ENCODE data around the gene CREB3L1.
A peak's percentile ranks its signal among the peaks of the same experiment; 100 is the strongest.

CREB3L1 gene

DNA sequence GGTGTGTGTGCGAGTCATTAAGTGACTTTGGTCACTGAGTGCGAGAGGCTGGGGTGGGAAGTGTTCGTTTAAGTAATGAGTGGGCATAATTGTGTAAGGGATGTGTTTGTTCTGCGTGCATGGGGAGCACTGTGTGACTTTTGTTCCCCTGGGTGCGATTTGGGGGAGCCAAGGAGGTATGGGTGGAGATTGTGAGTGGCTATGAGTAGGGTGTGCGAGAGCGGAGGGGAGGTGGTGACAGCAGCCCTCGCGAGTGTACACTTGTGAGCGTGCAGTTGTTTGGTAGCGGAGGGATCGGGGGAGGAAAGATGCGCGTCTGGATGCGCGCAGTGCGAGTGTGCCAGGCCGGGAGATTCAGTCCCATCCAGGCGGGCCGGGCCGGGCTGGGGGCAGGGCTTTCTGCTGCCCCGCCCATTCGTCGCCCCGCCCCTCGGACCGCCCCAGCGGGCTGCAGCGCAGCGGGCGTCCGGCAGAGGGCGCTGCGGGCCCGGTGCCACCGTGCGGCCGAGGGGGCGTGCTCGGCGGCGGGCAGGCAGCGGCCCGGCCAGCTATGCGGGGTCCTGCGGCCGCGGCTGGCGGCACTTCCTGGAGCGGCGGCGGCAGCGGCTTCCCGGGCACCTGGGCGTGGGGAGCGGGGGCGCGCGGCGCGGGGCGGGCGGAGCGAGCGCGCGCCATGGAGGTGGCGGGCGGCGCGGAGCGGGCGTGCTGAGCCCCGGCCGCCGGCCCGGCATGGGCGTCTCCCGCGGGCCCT lies 69.6 kb downstream of the CREB3L1 start, which contains the start of gene DGKZ:
DGKZ (plus strand) TSS at position 578 of the 751 bp plus-strand sequence. CDS start 197 bp downstream, outside the sequence.
- DNase-seq, result peak; percentile 95

DNA sequence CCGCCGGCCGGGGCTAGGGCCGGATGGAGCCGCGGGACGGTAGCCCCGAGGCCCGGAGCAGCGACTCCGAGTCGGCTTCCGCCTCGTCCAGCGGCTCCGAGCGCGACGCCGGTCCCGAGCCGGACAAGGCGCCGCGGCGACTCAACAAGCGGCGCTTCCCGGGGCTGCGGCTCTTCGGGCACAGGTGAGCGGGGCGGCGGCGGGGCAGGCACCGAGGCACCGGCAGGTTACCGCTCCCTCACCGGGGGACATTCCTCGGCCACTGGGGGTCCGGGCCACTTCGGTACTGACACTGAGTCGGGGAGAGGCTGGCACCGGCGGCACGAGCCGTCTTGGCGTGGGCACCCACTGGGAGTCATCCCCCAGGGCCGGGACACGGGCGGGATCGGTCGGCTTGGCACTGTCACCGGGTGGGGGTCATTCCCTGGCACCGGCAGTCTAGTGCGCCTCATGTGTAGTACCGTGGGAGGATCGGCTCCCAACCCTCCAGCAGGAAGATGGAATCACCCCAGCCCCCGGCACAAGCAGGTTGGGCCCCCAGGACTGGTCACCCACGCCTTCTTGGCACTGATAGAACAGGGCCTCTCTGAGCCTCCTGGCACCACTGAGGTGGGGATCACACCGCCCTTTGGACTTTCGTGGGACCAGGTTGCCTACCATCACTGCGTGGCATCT lies 70.3 kb downstream of the CREB3L1 start:
- no peak for DNase-seq

DNA sequence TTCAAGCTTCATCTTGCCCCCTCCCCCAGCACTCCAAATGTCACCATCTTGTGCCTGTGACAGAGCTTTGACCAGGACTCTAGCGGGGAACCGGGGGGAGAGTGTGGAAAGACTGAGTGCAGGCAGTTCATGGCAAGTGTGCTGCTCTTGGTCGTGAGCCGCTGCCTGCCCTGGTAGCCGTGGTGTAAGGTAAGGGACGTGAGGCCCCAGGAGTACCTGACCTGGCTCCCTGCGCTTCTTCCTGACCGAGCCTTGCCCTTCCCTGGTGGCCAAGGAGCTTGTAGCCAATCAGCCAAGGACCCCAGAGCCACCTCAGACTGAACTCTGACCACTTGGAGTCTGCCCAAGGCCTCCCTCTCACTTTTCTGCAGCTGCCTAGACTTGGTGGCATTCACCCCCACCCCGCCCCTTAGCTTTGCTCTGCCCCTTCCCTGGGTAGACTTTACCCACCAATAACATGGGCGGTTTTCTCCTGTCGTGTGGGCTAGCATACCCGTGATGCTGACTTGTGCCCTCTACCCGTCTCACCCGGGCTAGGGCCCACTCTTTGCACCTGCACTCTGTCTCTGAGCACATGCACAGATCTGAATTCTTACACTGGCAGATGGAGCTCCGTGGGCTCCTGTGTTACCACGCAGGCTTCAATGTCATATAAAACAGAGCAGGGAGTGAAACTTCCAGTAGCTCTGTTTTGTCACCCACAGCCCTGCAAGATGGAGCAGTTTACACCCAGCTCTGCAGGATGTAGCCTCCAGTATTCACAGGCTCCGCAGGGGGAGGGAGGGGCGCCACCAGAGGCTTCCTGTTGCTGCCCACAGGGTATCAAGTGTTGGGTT lies 71.3 kb downstream of the CREB3L1 start:
- peak; percentile 57 for DNase-seq

DNA sequence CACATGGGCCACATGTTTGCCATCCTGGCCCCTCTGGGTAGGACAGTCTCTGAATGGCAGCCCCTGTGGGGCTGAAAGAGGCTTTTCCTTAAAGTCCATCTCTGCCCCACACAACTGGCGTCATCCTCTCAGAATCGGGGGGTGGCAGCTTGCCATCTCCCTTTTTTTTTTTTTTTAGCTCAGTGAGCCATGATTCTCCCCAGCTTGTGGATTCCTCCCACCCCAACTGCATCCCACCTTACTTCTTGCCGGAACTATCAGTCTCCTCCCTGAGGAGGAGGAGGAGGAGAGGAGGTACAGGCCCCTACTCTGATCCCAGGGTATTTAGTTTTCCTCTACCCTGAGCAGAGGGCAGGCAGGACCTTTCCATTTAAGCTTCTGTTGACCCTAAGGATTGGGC lies 73.2 kb downstream of the CREB3L1 start:
- DNase-seq, result no peak

DNA sequence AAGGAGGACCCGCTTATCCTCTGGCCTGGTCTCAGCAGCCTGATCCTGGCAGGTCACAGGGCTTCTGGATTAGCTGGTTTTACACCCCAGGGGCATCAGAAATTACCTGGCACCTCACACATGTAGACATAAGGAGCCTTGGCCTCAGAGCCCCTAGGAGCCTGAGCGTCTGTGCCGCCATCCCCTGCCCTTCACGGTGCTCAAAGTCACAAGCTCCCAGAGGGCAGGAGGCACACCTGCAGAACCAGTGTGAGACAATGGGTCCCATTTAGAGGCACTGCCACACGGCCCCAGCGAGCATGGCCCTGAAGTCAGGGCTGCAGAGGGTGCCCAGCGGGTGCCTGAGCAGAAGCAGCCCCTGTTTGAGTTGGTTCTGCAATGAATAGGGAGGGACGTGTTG lies 73.7 kb downstream of the CREB3L1 start:
- no peak for DNase-seq

DNA sequence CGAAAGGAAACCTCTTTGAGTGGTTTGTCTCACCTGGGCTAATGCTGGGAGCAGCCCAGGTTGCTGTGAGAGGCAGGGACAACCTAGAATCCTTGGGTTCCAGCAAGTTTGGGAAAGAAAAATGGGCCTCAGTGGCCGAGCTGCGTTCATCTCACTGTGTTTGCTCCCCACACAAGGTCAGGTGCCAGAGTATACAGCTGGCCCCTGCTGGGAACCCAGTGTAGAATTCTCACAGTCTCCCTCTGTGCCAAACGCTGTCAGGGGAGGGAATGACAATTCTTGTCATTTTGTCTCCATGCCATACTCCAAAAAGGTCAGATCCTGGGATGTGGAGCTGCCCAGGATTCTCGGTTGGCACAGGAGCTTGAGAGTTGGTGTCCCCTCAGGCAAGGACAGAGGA lies 74.1 kb downstream of the CREB3L1 start:
- DNase-seq, result no peak

DNA sequence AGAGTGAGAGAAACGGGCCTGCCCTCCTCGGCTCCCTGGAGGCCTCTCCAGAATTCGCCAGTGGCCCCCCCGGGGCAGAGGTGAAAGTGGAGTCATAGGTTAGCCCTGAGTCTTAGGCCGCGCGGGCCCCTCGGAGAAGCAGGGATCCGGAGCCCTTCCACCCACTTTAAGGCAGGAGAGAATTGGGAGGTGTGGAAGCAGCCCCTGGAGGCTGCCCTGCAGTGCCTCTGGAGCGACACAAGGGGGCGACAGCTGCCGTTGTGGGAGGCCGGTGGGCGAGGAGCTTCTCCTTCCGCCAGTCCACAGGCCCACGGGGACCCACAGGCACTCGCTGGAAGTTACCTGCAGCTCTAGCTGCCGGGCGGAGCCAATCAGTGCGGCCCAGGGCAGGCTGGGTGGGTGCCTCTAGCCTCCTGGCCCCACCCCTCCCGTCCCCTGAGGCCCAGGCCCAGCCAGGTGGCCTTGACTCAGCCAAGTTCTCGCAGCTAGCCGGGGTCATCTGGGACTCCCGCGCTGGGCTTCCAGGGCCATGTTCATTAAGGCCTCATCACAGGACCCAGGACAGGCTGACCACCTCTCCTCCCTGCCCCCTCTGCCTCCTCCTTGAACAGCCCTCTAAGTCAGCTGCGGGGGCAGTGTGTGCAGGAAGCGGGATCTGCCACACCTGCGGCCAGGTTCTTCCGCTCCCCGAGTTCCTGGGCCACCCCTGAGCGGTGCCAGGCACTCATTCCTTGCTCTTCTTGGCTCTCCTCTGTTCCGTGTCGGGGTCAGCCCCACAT lies 74.8 kb downstream of the CREB3L1 start:
- peak; percentile 79 for DNase-seq

DNA sequence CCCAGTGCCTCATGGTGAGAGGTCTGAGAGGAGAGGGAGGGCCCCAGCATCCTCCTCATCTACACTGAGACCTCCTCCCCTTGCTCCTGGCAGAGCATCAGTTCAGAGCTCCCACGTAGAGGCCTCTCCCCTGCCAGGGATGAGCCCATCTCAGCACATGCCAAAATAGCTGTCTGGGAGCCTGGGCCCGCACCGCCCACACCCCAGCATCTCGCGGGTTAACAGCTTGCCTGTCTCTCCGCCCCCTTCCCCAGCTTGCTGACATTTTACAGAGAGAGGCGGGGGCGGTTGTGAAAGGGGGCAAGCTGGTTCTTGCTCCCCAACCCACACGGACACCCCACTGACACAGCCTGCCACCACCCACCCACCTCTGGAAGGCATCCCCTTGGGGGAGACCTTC lies 76.2 kb downstream of the CREB3L1 start:
- DNase-seq, result no peak

DNA sequence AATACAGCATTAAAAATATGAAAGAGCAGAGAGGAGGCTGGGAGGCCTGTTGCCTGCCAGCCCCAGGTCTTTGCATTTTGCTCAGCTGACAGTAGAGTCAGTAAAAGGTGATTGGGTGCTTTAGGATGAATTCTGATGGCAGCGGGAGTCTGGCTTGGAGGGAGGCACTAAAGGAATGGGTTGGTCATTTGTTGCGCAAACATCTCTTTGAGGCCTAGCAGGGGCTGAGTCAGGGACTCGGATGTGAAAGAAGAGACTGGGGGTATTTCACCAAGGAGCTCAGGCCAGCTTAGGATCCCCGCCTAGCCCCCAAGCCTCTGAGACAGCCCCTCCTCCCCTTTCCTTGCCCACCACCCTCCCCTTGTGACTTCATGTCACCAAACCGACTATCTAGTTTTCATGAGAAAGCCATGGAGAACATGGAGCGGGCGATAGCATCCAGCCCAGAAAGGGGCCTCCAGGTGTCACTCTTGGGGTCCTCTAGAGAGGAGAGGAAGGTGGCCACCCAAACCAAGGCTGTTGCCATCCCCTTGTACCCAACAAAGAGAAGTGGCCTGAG lies 79.5 kb downstream of the CREB3L1 start:
- DNase-seq, result no peak

DNA sequence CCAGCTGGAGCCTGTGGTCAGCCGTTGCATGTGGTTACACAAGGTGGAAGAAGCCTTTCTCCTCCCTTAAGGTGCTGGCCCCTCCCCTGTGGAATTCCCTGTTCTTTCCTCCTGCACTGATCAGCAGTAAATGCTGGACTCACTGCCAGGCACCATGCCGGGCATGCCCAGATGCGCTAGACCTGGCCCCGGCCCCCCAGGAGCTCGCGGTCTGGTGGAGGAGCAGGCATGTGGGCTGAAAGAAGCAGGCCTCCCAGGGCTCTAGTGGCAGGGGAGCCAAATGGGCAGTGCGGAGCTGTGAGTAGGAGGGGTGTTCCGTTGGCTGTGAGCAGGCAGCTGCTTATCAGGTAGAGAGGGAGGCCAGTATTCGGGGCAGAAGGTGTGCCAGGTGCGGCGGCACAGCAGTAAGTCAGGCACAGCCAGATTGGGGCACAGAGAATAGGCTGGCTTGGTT lies 80.0 kb downstream of the CREB3L1 start:
- DNase-seq, result no peak

DNA sequence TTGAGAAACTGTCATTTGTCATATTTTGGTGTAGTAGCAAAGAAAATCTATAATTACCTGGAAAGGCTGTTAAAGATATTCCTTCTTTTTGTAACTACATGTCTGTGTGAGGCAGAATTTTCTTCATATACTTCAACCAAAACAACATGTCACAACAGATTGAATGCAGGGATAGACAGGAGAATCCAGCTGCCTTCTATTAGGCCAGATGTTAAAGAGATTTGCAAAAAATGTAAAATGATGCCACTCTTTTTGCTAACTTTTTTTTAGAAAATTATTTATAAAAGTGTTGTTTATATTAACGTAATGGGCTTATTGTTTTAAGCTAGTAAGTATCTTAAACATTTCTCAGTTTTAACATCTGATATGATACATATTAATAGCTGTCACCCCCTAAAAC lies 82.5 kb downstream of the CREB3L1 start:
- DNase-seq, result no peak

DNA sequence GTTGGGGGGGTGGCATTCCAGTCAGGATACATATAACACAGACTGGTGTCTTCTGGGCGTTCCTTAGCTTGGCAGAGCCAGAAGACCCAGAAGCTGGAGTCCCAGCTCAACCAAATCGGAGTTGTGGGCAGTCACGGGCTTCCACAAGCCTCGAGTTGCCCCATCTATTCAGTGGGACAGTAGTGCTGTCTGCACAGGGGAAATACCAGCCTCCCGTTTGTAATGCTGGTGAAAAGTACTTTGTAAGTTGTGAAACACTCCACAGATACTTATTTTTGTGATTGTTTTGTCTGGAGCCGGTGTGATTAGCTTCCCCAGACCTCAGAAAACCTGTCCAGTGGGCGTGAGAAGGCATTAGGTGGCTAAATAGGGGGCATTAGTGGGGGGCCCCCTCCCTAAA lies 83.4 kb downstream of the CREB3L1 start:
- no peak for DNase-seq

DNA sequence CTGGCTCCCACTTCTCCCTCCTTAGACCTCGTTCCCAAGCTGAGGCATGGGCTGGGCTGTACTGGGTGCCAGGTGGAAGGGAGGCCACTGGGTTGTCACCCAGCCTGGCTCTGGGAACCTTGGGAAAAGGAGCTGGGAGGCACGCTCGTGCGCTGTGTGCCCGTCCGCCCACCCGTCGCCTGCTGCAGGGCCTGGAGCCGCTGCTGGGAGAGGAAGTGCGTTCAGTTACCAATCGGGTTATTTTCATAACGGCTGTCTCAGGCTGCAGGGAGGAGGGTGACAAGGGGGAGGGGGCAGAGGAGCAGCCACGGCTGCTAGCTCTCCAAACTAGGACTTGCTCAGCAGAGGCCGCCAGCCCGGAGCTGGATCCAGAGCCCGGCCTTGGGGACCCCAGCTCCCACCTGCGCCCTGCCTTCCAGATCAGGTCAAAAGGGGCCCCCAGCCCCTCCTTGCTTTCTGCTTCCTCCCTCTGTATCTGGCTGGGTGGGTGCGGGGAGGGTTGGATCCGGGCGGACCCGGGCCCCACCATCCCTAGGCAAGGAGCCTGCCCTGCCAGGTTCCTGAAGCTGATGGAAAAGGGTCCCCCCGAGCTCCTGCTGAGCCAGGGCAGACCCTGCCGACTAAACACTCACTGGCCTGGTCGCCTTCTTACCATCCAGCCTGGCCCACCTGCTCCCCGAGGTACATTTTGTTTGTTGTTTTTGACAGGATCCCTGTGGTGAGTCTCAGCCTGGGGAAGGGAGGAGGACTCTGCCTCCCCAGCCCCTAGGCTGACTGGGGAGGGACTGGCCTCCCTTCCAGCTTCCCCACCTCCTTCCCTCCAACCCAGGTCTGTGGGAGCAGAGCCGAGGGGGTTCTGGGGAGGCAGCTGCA lies 84.1 kb downstream of the CREB3L1 start:
- DNase-seq, result peak; percentile 62

DNA sequence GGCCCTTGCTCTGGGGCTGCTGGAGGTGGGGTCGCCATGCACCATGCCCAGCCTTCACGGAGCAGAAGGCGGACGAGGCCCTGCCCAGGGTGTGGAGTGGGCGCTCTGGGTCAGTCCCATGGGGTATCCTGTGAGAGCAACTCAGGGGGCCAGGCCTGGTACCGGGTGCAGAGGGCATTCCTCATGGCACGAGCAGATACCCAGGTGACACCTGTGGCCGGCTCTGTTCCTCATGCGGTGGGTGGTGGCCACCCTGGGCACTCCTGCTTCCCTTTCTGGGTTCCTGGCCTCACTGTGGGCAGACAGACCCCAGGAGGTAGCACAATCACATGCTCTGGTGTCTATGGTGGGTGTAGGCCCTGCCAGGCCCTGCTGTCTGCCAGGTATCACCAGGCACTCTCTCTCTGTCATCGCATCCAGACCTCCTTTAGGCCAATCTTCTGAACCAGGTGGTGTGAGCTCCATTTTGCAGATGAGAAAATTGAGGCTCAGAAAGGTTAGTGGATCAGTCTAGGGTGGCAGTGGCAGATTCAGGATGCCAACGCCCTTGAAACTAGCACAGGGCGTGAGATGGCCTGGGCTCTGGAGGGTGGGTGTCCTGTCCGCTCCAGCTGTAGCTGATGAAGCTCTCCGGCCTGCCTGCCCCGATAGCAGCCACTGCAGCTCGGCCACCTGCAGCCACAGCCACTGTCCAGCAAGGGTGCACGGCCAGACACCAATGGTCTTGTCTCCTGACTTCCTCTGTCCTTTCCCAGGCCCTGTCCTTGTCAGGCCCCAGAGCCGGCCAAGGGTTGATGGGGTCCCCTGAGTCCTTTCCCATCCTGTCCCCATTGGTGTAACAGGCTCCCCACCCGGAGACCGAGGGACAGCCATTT lies 84.9 kb downstream of the CREB3L1 start:
- no peak for DNase-seq

DNA sequence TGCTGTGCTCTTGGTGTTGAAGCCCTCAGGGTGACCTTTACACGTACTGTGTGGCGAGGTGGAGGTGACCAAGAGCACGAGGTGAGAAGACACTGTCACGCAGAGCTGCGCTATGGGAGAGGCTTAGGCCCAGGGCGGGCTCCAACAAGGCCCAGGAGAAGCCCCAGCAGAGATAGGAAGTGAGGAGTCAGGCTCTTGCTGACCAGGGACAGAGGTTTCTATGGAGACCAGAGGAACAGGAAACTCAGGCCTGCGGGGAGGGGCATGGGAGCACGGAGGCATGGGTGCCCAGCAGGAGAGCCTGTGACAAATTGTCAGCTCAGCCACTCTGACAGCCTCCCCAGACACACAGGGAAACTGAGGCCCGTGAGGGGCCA lies 85.6 kb downstream of the CREB3L1 start:
- no peak for DNase-seq

DNA sequence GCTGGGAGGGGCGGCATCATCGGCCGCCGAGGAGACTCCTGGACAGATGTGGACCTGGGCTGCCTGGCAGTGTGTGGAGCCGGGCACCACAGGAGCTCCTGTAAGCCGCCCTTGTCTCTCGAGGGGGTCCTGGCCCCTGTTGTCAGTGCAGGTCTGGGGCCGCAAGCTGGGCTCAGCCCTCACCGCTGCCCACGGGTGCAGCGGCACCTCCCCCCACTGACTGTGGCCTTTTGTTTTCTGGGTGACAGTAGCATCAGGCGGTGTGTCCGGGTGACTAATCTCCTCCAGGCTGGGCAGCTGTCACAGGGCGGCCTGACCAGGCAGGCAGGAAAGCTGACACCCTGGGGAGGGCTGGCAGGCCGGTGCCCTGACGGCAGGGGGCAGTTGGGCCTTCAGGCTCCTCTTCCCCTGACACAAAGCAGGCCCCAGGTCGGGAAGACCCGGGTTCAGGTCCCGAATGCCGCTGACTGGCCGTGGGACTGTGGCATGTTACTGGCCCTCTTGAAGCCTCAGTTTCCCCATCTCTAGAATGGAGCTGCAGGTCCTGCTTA lies 86.1 kb downstream of the CREB3L1 start:
- no peak for DNase-seq

DNA sequence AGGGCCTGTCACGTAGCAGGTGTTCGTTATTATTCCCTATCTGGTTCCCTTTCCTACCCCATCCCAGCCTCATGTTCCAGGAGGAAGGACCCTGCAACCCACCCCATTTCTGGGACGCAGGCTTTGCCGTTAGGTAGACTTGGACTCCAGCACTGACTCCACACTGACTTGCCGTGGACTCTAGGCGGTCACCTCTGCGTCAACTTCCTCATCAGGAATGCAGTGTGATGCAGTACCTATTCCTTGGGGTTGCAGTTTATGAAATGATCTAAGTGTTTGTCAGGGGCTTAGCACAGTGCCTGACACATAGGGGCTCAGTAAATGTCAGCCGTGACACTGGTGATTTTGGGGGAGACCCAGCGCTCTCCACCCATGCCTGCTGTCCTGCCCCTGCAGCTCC lies 86.6 kb downstream of the CREB3L1 start:
- DNase-seq, result no peak

DNA sequence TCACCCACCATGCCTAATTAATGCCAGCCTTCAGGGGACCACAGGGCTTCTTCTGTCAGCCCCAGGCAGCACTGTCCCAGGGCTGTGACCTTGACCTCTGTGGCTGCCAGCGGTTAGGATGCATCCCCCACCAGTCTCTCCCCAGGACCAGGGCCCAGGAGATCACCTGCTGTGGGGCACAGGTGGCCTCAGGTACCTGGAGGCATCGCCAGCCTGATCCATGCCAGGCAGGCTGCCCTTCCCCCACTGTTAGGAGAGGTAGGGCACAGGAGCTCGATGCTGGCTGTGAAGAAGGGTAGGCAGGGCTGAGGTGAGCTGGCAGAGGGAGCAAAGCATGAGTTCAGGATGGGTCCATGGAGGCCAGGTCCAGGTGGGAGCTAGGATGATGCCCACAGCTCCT lies 87.3 kb downstream of the CREB3L1 start:
- no peak for DNase-seq

DNA sequence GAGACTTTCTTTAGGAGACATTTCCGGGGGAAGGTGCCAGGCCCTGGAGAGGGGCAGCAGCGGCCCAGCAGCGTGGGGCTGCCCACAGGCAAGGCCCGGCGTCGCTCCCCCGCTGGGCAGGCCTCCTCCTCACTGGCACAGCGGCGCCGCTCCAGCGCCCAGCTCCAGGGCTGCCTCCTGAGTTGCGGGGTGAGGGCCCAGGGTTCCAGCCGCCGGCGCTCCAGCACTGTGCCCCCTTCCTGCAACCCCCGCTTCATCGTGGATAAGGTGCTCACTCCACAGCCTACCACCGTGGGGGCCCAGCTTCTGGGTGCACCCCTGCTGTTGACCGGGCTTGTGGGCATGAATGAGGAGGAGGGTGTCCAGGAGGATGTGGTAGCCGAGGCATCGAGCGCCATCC lies 88.8 kb downstream of the CREB3L1 start:
- no peak for DNase-seq

DNA sequence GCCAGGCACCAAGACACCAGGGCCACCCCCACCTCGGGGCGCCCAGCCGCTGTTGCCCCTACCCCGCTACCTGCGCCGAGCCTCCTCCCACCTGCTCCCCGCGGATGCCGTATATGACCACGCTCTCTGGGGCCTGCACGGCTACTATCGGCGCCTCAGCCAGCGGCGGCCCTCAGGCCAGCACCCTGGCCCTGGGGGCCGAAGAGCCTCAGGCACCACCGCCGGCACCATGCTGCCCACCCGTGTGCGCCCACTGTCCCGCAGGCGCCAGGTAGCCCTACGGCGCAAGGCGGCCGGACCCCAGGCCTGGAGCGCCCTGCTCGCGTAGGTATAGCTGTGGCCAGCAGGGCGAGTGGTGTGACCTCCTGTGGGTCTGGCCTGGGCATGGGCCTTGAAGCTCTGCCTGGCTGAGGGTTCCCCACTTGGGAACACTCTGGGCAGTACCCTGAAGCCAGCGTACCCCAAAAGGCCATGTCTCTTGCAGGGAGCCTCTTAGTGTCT lies 89.2 kb downstream of the CREB3L1 start:
- no peak for DNase-seq

All from central memory CD4-positive, alpha-beta T cell (primary cell).